Heart left ventricle (tissue), 16 donors: ENCODE data around the gene EXTL1. TPM values are rescaled to one million over a fixed set of nuclear protein-coding genes. Genes with fewer than 3 reads are reported as not detected.

Experiments
- ATAC-seq, 4 donors: fragments of 200-7000 bp; cut with Tn5 transposase; one replicate each; pipeline ENCODE4 v1.9.1; 2020 to 2022; ENCODE audit warnings: moderate library complexity in 4 of 4, mild to moderate bottlenecking in 3 of 4, moderate number of reproducible peaks in 1 of 4
- DNase-seq, 5 donors: peaks; one replicate each; pipeline ENCODE4 v3.0.0-alpha.2; 2020
- H3K27ac ChIP-seq, 12 donors: fragments of 200-600 bp; sonication (generic) in 4 of 12; one replicate each; pipeline versions ENCODE4 v1.5.0 to v1.8.0; 2016 to 2022; ENCODE audit warnings: mild to moderate bottlenecking in 2 of 12
- H3K27me3 ChIP-seq, 9 donors: fragments of 200-600 bp; sonication (generic) in 2 of 9; one replicate each; pipeline versions ENCODE4 v1.5.1 to v1.8.0; 2016 to 2022; ENCODE audit warnings: mild to moderate bottlenecking in 3 of 9
- H3K36me3 ChIP-seq, 9 donors: fragments of 200-600 bp; sonication (generic) in 2 of 9; one replicate each; pipeline versions ENCODE4 v1.5.0 to v1.8.0; 2018 to 2022; ENCODE audit warnings: mild to moderate bottlenecking in 2 of 9
- H3K4me1 ChIP-seq, 12 donors: fragments of 200-600 bp; sonication (generic) in 4 of 12; one replicate each; pipeline versions ENCODE4 v1.5.0 to v1.8.0; 2016 to 2022; ENCODE audit warnings: mild to moderate bottlenecking in 3 of 12
- H3K4me3 ChIP-seq, 12 donors: fragments of 200-600 bp; sonication (generic) in 4 of 12; one replicate each; pipeline versions ENCODE4 v1.5.0 to v1.8.0; 2017 to 2022; ENCODE audit warnings: mild to moderate bottlenecking in 9 of 12, moderate library complexity in 4 of 12
- H3K9me3 ChIP-seq, 12 donors: fragments of 200-600 bp; sonication (generic) in 4 of 12; one replicate each; pipeline versions ENCODE4 v1.5.0 to v1.8.0; 2016 to 2022; ENCODE audit warnings: mild to moderate bottlenecking in 1 of 12
- CTCF ChIP-seq, 12 donors: fragments of 200-600 bp; sonication (generic) in 4 of 12; IDR thresholded peaks; one replicate each; pipeline versions ENCODE4 v1.5.0 to v1.8.0; 2018 to 2022; ENCODE audit warnings: antibody characterized with exemption in 12 of 12, mild to moderate bottlenecking in 5 of 12
- POLR2A ChIP-seq, 2 donors: fragments of 450-650 bp; IDR thresholded peaks; one replicate each; pipeline ENCODE4 v1.6.1; 2017; ENCODE audit warnings: antibody characterized with exemption in 2 of 2, mild to moderate bottlenecking in 2 of 2, moderate library complexity in 2 of 2
- WGBS, 4 donors: extraction: QIAGEN DNeasy Blood & Tissue Kit in 2 of 4; methylation state at CpG; one replicate each; pipeline versions ENCODE4 v1.1.5 to v1.1.7; 2013 to 2018; 5-methylcytosine and 5-hydroxymethylcytosine counted together
- intact Hi-C, 10 donors: fragments of 100-400 bp; cut with DNase I; formaldehyde crosslinking; loops; one replicate each; pipeline versions ENCODE4 v1.11.1 to v1.14.2; 2022
- polyA plus RNA-seq, 2 donors: library from polyadenylated mRNA; stranded (reverse); fragments of 200-250 nt; gene quantifications; one replicate each; pipeline ENCODE4 v1.2.3, GENCODE V29; 2013
- total RNA-seq, 9 donors: library from RNA; depleted of rRNA in 2 of 9; stranded (reverse); fragments of >200 nt in 2 of 9; fragmentation: NEBNext Ultra II Directional in 3 of 9; extraction: Animal tissue kit (Norgen Biotek cat#: 25700) in 3 of 9; gene quantifications; one replicate each; pipeline versions ENCODE4 v1.1.0 to v1.2.4, GENCODE V29; 2016 to 2023
- donor health status: ischemic (EF 13 %, LVEDD 7.1; RV severe dilation, severe dysfunction).
- donor health status: healthy with polysubstance abuse.
- donor health status: DM: no; HTN: yes; CAD: no.
- donor health status: DM: no; HTN: no; CAD: no.
- donor health status: ischemic (EF 25% LVEDD 6.9; RV normal size, moderate dysfunction).
- donor health status: ischemic (EF 25% LVEDD 5.7; RV mildly dilated, moderate dysfunction).
- donor health status: healthy.
- donor health status: DM: yes; HTN: yes; CAD: no.
- donor health status: ischemic (EF 35%, LVEDD 5.7; RV mildly dilated, moderate dysfunction).
- donor health status: nonischemic (EF 11% LVEDD 7.7; RV severe dilation, severe dysfunction).
- donor health status: DM: yes; HTN: yes; CAD: no.
- donor health status: PGD.
- donor health status: ischemic (EF 29% LVEDD 5.4; RV normal size, mild dysfunction).
- donor health status: nonischemic (EF 23%, LVEDD 6.1; RV moderate dilation, normal function).

The EXTL1 gene
- total and polyA plus RNA-seq, 11 donors, result 1.2 to 17.5 (median 4.1) TPM

- intact Hi-C loops, result no loop called here
- peak in 1 of 12 donors; percentile 8 for TF ChIP-seq CTCF (IDR thresholded peaks at IDR 0.05)
- no peak for TF ChIP-seq POLR2A (IDR thresholded peaks at IDR 0.05)
- Histone ChIP-seq H3K4me1 (peaks cover 0 to 5% (median 0%) of the 10 kb centered on the region in 12 donors), H3K4me3 (no peak overlapping the region), H3K27me3 (no peaks in the 10 kb centered on the region), H3K9me3 (no peaks in the 10 kb centered on the region), H3K36me3 (peaks cover 0 to 10% (median 0%) of the 10 kb centered on the region in 9 donors), H3K27ac (no peak overlapping the region)
- 67 to 78% (median 71%) methylated on average over 6 of the region's 6 CpGs for WGBS, 4 donors
- DNase-seq (no peak), ATAC-seq (no peak)
Measured at GRCh38 chr1:26009796-26010447, 11.7 kb upstream of the EXTL1 start.

GRCh38 chr1:26010825-26011224, 10.8 kb upstream of the EXTL1 start:
- WGBS, 4 donors, result 55 to 74% (median 67%) methylated on average over 3 of the region's 3 CpGs
- Histone ChIP-seq H3K27me3 (no peaks in the 10 kb centered on the region), H3K36me3 (peaks cover 0 to 6% (median 0%) of the 10 kb centered on the region in 9 donors), H3K9me3 (no peaks in the 10 kb centered on the region), H3K4me1 (peaks cover 0 to 15% (median 0%) of the 10 kb centered on the region in 12 donors), H3K27ac (no peak overlapping the region), H3K4me3 (no peak overlapping the region)
- DNase-seq (no peak), ATAC-seq (no peak)
- intact Hi-C loops, result no loop called here
- TF ChIP-seq CTCF (IDR thresholded peaks at IDR 0.05), result no peak
- no peak for TF ChIP-seq POLR2A (IDR thresholded peaks at IDR 0.05)

GRCh38 chr1:26012864-26013263, 8.7 kb upstream of the EXTL1 start:
- no peak for TF ChIP-seq POLR2A (IDR thresholded peaks at IDR 0.05)
- TF ChIP-seq CTCF (IDR thresholded peaks at IDR 0.05), result no peak
- H3K4me3 ChIP-seq, result no peak overlapping the region
- intact Hi-C loops, result no loop called here
- no peak for ATAC-seq
- DNase-seq, result no peak
- peaks cover 0 to 32% (median 15%) of the 10 kb centered on the region in 12 donors for H3K4me1 ChIP-seq
- no peaks in the 10 kb centered on the region for H3K9me3 ChIP-seq
- peaks cover 0 to 6% (median 0%) of the 10 kb centered on the region in 9 donors for H3K36me3 ChIP-seq
- H3K27ac ChIP-seq, result no peak overlapping the region
- WGBS, 4 donors, result 62 to 70% (median 68%) methylated on average over 3 of the region's 3 CpGs
- no peaks in the 10 kb centered on the region for H3K27me3 ChIP-seq

GRCh38 chr1:26014179-26014578, 7.4 kb upstream of the EXTL1 start:
- Histone ChIP-seq H3K9me3 (no peaks in the 10 kb centered on the region), H3K4me1 (peaks cover 0 to 35% (median 18%) of the 10 kb centered on the region in 12 donors), H3K27me3 (no peaks in the 10 kb centered on the region), H3K4me3 (no peak overlapping the region), H3K36me3 (peaks cover 0 to 6% (median 0%) of the 10 kb centered on the region in 9 donors), H3K27ac (no peak overlapping the region)
- DNase-seq (no peak), ATAC-seq (no peak)
- intact Hi-C loops, result no loop called here
- 93 to 100% (median 94%) methylated on average over 2 of the region's 2 CpGs for WGBS, 4 donors
- TF ChIP-seq CTCF (IDR thresholded peaks at IDR 0.05) (no peak), POLR2A (IDR thresholded peaks at IDR 0.05) (no peak)
